Psoas muscle (tissue), 8 donors: ENCODE data around the gene COA8. TPM values are rescaled to one million over a fixed set of nuclear protein-coding genes. Genes with fewer than 3 reads are reported as not detected.
A peak's percentile ranks its signal among the peaks of the same experiment; 100 is the strongest.

ENCODE experiments used
- ATAC-seq, 4 donors: fragments of 200-7000 bp; cut with Tn5 transposase; one replicate each; pipeline ENCODE4 v1.9.1; 2020; ENCODE audit warnings: moderate library complexity in 3 of 4, mild to moderate bottlenecking in 2 of 4
- DNase-seq, 2 donors: peaks; one replicate each; pipeline ENCODE4 v3.0.0-alpha.2; 2020
- H3K27ac ChIP-seq: fragments of 200-600 bp; one replicate; pipeline ENCODE4 v1.8.0; 2022
- H3K27me3 ChIP-seq, 3 donors: fragments of 200-600 bp in 1 of 3; one replicate each; pipeline versions ENCODE4 v1.6.1 to v1.8.0; 2013 to 2022; ENCODE audit warnings: low read length in 2 of 3, mild to moderate bottlenecking in 2 of 3, moderate library complexity in 1 of 3; ENCODE audit not compliant: insufficient read depth in 3 of 3
- H3K36me3 ChIP-seq, 2 donors: fragments of 200-600 bp in 1 of 2; one replicate each; pipeline versions ENCODE4 v1.6.1 to v1.8.0; 2013 to 2022; ENCODE audit warnings: low read depth in 1 of 2, mild to moderate bottlenecking in 1 of 2, moderate library complexity in 1 of 2; ENCODE audit not compliant: insufficient read depth in 1 of 2
- H3K4me1 ChIP-seq: fragments of 200-600 bp; one replicate; pipeline ENCODE4 v1.8.0; 2022
- H3K4me3 ChIP-seq: fragments of 200-600 bp; one replicate; pipeline ENCODE4 v1.8.0; 2022; ENCODE audit warnings: mild to moderate bottlenecking
- H3K9me3 ChIP-seq: fragments of 200-600 bp; one replicate; pipeline ENCODE4 v1.8.0; 2022
- CTCF ChIP-seq: fragments of 200-600 bp; IDR thresholded peaks from one replicate; pipeline ENCODE4 v1.8.0; 2022; ENCODE audit warnings: antibody characterized with exemption
- WGBS, 3 donors: extraction: QIAGEN DNeasy Blood & Tissue Kit; methylation state at CpG; one replicate each; pipeline versions ENCODE4 v1.1.6 to v1.1.7; 2013; 5-methylcytosine and 5-hydroxymethylcytosine counted together
- intact Hi-C, 2 donors: fragments of 100-400 bp; cut with DNase I; formaldehyde crosslinking; loops; one replicate each; pipeline versions ENCODE4 v1.11.0 to v1.14.2; 2022
- polyA plus RNA-seq, 3 donors: library from polyadenylated mRNA; stranded (reverse); fragments of 200-250 nt; gene quantifications; one replicate each; pipeline ENCODE4 v1.2.3, GENCODE V29; 2013
- total RNA-seq, 4 donors: library from RNA; stranded (reverse); fragmentation: NEBNext Ultra II Directional in 2 of 4; extraction: Animal tissue kit (Norgen Biotek cat#: 25700) in 2 of 4; gene quantifications; one replicate each; pipeline versions ENCODE4 v1.2.1 to v1.2.4, GENCODE V29; 2021 to 2023
- donor health status: healthy with polysubstance abuse.
- donor health status: DM: no; HTN: no; CAD: no; lungs with moderate emphysema.
- donor health status: Bipolar disorder and iron deficiency.
- donor health status: healthy.
- donor health status: DM: yes; HTN: yes; CAD: no.
- donor health status: DM: no; HTN: no; CAD: no.
- donor health status: DM: no; HTN: no; CAD: no.
- donor health status: DM: yes; HTN: yes; CAD: no.

The COA8 gene
- total and polyA plus RNA-seq, 7 donors = 73.6 to 171 (median 101) TPM

- no peak for ATAC-seq
- Histone ChIP-seq H3K9me3 (no peaks in the 10 kb centered on the region), H3K4me3 (no peak overlapping the region), H3K4me1 (peaks cover 37% of the 10 kb centered on the region), H3K27me3 (no peaks in the 10 kb centered on the region), H3K27ac (peak overlapping the region; percentile 16), H3K36me3 (peaks cover 0 to 28% of the 10 kb centered on the region in 2 donors)
- no peak for TF ChIP-seq CTCF
- intact Hi-C loops = no loop called here
- WGBS, 3 donors = 66 to 76% (median 70%) methylated on average over 15 to 18 of the region's 18 CpGs
- peak in 1 of 2 donors; percentile 17 for DNase-seq
Measured at GRCh38 chr14:103537175-103537990, 25.4 kb upstream of the COA8 start.

- intact Hi-C loops = no loop called here
- DNase-seq (peak; percentile 50 to 73), ATAC-seq (peak; percentile 32 to 59 (median 46))
Measured at GRCh38 chr14:103538291-103539055, 24.3 kb upstream of the COA8 start.

GRCh38 chr14:103539056-103539825, 23.5 kb upstream of the COA8 start:
- no peak for TF ChIP-seq CTCF
- Histone ChIP-seq H3K27ac (peak overlapping the region; percentile 63), H3K36me3 (peaks cover 0 to 12% of the 10 kb centered on the region in 2 donors), H3K4me3 (no peak overlapping the region), H3K9me3 (no peaks in the 10 kb centered on the region), H3K27me3 (no peaks in the 10 kb centered on the region), H3K4me1 (peaks cover 54% of the 10 kb centered on the region)
- DNase-seq (peak; percentile 23 to 48), ATAC-seq (peak in 1 of 4 donors; percentile 3)
- 71 to 73% (median 72%) methylated on average over 28 of the region's 28 CpGs for WGBS, 3 donors
- intact Hi-C loops = no loop called here

More at GRCh38 chr14:103538291-103539055, 24.3 kb upstream of the COA8 start:
- Histone ChIP-seq H3K27me3 (no peaks in the 10 kb centered on the region), H3K4me1 (peaks cover 46% of the 10 kb centered on the region), H3K36me3 (peaks cover 0 to 19% of the 10 kb centered on the region in 2 donors), H3K27ac (peak overlapping the region; percentile 63), H3K4me3 (no peak overlapping the region), H3K9me3 (no peaks in the 10 kb centered on the region)
- WGBS, 3 donors = 26 to 31% (median 26%) methylated on average over 27 to 30 of the region's 30 CpGs
- TF ChIP-seq CTCF = no peak

GRCh38 chr14:103540821-103541708, 21.7 kb upstream of the COA8 start:
- TF ChIP-seq CTCF = no peak
- 55 to 66% (median 59%) methylated on average over 7 to 17 of the region's 17 CpGs for WGBS, 3 donors
- no peaks in the 10 kb centered on the region for H3K9me3 ChIP-seq
- peak overlapping the region; percentile 58 for H3K27ac ChIP-seq
- DNase-seq (peak; percentile 24 to 56), ATAC-seq (no peak)
- no peaks in the 10 kb centered on the region for H3K27me3 ChIP-seq
- peaks cover 56% of the 10 kb centered on the region for H3K4me1 ChIP-seq
- intact Hi-C loops = loop anchor here in 1 of 2 donors (10.0 kb wide), 1 partner anchor 46 kb away; no protein-coding TSS in a partner anchor
- no peaks in the 10 kb centered on the region for H3K36me3 ChIP-seq
- H3K4me3 ChIP-seq = no peak overlapping the region
